GM19239 (cell line): Measurements from ENCODE around the gene NARS2.
"Not testable (repeated sequence)": the region's sequence is repeated elsewhere in the genome, so short reads cannot be mapped to it uniquely, and the experiment has no call there.

Source experiments
- DNase-seq: peaks from one replicate; pipeline ENCODE4 v3.0.0; 2011; ENCODE audit warnings: low spot score; ENCODE audit not compliant: insufficient read length
- FAIRE-seq: peaks from 2 replicates; lab custom pipeline; 2011; peaks lifted over from hg19 to GRCh38; lab: Jason Lieb, UNC

NARS2 gene

DNA sequence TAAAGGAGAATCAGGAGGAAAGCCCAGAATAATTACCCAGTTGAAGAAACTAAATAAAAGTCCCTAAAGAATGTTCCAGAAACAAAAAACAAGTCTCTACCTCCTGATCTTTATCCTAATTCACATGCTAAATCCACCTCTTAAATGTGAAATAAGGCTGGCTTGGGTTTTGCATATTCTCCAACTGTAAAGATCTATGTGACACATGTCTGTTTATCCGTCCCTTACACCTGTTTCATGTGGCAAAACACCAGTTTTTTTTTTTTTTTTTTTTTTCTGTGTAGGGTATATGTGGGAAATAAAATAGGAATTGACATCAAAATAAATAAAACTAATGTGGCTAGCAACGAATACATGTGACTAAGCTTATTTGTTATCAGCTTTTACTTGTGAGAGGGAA, 70.5 kb downstream of the NARS2 start:
- peak; percentile 40 for FAIRE-seq
- DNase-seq = no peak

DNA sequence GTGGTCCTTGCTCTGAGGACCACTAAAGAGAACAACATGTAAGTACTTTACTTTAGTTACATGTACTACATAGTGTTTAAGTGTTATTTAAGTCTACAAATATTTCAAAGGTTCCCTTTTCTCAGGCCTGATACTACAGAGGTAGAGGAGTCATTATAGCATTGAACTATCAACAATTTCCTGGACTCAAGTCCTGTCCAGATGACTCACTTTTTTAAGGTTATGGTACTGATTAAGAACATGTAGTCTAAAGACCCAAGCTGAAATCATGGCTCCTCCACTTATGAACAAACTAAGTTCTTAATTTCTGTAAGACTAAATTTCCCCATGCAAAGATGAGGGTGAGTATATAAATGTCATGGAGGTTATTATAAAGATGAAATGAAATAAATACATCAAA, 74.7 kb downstream of the NARS2 start:
- FAIRE-seq (peak; percentile 35), DNase-seq (no peak)

DNA sequence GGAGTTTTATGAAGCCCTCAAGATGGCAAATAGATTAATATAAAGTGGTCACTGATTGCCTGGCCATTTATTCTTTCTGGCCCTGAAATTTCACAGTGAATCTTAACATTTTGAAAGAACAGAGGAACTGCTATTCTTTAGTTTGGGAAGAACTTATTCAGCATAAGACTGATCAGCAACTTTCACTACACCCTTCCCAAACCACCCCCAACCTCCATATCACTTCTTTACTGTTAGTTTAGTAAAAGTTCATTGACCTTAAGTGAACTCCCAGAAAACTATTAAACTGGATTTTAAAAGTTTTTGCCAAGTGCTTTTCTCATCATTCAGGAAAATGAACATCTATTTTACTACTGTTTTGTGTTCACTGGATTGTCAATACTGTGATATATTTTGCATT, 77.4 kb downstream of the NARS2 start:
- DNase-seq = no peak
- no peak for FAIRE-seq

DNA sequence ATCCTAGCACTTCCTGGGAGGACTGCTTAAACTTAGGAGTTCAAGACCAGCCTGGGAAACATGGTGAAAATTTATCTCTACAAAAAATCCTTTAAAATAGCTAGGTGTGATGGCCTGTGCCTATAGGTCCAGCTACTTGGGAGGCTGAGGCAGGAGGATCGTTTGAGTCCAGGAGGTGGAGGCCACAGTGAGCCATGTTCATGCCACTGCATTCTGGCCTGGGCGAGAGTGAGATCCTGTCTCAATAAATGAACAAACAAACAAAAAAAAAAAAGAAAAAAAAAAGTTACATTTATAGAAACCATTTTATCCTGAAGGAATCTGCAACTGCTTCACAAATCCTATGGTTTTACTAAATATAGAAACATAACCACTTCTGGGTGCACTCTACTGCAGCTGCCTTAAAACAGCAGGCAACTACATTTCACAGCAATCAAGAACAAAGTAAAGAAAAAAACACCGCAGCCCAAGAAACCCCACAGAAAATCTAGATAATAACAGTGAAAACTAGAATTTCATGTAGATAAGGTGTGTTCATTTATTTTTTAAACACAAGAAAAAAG, 81.2 kb downstream of the NARS2 start:
- DNase-seq (no peak), FAIRE-seq (no peak)

DNA sequence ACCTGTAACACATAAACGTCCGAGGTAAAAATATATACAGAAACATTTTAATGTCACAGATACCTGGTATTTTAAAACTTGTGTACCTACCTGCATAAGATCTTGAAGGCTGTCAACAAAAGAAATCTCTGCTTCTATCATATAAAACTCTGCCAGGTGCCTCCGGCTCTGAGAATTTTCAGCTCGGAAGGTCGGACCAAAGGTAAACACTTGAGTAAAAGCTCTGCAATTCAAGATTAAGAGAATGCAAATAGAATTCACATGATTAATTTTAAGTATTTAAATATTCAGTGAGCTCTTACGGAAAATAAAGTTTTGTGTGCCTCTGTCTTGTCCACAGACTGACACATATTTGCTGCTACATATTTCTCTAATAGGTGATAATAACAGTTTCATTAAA, 81.7 kb downstream of the NARS2 start:
- FAIRE-seq (no peak), DNase-seq (no peak)

DNA sequence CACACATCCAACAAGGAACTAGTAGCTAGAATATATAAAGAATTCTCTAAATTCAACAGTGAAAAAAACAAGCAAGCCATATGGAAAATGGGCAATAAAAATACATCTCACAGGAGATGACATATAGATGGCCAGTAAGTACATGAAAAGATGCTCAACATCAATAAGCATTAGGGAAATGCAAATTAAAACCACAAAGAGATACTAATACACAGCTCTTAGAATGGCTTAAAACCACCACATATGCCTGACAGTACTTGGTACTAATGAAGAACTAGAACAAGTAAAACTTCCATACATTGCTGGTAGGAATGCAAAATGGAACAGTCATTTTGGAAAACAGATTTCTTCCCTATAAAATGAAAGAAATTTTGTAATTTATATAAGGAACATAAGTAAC, 85.5 kb downstream of the NARS2 start:
- DNase-seq (no peak), FAIRE-seq (no peak)

DNA sequence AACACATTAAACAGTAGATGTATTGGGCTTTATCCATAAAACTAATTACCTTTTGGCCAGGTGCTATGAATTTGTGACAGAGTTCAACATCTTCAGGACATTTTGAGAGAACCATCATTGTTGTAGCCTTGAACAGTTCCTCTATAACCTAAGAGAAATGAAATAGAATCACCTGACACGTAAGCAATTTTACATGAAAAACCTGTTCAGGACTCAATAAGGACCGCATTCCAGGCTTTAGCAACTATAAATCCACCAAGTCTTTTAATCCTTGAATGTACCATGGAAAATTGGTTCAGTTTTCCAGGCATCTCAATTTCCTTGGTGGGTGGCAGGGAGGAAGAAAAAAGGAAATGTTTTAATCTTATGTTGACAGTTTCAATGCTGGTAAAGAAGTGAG, 96.1 kb downstream of the NARS2 start:
- DNase-seq (no peak), FAIRE-seq (no peak)

DNA sequence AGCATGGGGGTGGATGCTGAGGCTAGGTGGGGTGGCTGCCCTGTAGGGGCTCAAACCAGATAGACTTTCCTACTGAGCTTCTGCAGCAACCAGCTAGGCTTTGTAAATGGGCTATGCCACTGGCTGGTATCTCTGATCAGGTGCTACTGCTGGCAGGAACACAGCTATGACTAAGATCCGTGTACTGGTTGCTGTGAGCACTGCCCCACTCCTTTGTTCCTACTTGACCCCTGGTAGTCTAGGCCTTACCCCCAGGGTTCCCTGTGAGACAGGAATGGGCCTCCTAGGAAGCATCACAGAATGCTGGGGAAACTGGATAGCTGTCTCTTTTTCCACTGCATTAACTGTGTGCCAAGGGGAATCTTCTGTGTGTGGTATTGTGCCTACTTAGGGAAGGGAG, 98.6 kb downstream of the NARS2 start:
- no peak for FAIRE-seq
- no peak for DNase-seq

DNA sequence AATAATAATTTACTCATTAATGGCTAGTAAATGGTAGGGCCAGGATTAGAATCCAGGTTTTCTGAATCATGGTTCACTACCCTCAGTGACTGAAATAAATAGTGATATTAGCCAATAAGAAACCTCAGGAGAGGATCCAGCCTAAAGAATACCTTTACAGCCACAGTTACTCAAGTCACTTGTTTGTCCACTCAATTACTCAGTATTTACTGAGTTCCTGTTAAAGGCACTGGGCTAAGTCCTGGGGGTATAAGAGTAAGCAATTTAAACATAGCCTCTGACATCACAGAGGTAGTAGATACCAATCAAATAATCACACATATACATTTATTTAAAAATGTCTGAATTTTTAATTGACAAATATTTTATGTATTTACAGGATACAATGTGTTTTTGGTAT, 100.2 kb downstream of the NARS2 start:
- no peak for FAIRE-seq
- no peak for DNase-seq

DNA sequence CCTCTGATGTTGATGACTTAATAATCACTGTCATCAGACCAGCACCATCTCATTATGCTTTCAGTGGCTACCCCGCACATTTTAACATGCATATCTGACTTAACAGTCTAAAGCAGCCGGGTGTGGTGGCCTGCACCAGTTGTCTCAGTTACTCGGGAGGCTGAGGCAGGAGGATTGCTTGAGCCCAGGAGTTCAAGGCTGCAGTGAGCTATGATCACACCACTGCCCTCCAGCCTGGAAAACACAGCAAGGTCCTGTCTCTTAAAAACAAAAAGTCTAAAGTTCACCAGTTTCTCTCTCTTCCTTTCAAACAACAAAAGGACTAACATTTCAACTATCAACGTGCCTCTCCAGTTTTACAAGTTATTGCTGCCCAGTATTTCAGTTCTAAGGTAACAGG, 101.8 kb downstream of the NARS2 start:
- no peak for DNase-seq
- FAIRE-seq = no peak

DNA sequence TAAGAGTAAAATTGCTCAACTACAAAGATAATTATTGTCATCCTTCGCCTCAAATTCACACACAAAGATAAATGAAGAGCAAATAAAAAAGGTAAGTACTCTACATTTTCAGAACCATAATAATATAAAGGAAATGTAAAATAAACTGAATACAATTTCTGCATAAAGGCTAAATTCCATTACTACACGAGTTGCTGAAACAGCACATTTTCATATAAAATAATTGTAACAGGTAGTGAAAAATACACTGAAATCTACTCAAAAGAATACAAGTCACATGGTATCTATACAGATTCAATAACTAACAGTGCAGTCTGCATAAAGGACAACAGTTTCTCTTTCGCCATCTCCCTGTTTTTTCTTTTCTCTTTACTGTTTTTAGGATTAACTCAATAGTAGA, 102.3 kb downstream of the NARS2 start:
- DNase-seq (no peak), FAIRE-seq (no peak)

DNA sequence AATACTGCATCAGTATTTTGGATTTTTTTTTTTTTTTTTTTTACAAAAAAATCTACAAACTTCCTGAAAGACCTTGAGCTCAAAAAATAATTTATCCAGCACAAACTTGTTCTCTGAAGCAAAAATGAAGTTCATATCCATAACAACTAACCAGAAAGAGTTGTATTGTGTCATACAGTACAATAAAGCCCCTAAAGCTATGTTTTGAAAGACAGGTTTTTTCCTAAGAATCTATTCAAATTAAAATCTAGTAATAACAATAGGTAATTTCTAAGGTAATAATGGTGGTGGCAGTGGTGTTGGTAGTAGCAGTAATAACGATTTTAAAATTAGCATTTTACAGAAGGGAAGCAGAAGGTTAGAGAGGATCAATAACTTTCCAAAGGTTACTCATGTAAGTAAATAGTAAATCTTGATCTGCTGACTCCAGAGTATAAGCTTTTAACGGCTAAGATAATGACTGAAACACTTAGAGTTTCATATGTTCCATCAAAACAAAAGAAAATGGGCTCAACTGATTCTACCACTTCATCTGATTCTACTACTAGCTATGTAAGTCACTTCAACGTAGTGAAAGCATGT, 103.7 kb downstream of the NARS2 start:
- FAIRE-seq (no peak), DNase-seq (no peak)

DNA sequence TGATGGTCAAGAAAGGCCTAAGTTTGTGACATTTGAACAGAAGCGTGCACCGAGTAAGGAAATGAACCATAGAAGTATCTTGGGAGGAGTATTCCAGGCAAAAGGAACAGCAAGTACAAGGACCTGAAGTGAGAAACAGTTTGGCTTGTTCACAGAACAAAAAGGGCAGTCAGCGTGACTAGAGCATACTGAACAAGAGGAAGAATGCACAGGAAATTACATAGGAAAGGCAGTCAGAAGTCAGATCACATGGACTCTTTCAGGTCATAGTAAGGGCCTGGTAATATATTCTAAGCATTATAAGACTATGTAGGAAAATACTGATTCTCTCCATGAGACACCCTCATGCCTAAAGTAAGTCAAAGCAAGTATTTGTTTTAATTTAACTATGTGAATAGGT, 104.8 kb downstream of the NARS2 start:
- peak; percentile 79 for FAIRE-seq
- no peak for DNase-seq

DNA sequence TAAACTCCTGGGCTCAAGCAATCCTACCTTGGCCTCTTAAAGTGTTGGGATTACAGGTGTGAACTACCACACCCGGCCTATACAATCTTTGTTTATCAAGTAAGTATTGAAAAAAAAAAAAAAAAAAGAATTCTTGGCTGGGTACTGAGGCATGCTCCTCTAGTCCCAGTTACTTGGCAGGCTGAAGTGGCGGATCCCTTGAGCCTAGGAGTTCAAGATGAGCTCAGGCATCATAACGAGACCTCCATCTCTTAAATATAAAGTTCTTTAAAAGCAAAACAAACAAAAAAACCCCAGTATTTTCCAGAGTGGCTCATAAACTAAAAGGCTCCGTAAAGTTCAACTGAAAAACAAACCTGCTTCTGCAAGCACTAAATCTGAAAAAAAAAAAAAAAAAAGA, 106.7 kb downstream of the NARS2 start:
- DNase-seq (no peak), FAIRE-seq (no peak)

DNA sequence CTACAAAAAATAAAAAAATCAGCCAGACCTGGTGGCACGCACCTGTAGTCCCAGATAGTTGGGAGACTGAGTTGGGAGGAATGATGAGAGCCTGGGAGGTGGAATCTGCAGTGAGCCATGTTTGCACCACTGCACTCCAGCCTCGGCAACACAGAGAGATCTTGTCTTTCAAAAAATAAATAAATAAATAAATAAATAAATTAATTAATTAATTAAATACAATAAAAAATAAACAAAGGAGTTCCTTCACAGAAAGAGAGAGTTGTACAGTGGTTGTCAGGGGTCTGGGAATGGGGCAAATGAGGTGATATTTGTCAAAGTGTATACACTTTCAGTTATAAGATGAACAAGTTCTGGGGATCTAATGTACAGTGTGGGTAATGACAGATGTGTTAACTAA, 107.3 kb downstream of the NARS2 start:
- DNase-seq (no peak), FAIRE-seq (no peak)

DNA sequence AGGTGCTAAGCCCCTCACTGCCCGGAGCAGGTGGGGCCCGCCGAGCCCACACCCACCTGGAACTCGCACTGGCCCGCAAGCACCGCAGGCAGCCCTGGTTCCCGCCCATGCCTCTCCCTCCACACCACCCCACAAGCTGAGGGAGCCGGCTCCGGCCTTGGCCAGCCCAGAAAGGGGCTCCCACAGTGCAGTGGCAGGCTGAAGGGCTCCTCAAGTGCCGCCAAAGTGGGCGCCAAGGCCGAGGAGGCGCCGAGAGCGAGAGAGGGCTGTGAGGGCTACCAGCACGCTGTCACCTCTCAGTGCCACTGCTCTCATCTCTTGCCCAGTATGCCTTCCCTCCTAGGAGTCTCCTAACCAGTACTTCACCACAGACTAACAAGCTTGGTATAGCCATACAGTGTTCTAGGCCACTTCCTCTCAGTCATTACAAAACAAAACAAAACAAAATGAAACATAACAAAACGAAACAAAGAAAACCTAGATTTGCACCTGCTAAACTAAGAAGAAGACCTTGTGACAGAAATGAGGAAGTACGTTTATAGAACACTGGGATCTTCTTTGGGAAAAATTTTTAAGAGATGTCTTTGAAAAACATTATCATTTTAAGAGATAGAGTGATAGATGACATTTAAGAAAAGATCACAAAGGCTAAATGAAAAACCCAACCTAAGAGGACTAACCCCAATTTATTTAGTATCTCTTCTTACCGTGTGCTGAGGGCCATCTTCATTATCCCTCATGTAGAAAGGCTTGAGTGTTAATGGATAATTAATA, 109.3 kb downstream of the NARS2 start:
- FAIRE-seq (peak; percentile 96), DNase-seq (peak; percentile 58)

DNA sequence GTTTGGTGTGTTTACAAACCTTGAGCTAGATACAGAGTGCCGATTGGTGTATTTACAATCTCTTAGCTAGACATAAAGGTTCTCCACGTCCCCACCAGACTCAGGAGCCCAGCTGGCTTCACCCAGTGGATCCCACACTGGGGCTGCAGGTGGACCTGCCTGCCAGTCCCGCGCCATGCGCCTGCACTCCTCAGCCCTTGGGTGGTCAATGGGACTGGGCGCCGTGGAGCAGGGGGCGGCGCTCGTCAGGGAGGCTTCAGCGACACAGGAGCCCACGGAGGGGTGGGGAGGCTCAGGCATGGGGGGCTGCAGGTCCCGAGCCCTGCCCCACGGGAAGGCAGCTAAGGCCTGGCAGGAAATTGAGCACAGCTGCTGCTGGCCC, 109.9 kb downstream of the NARS2 start:
- FAIRE-seq, DNase-seq: not testable (repeated sequence)

DNA sequence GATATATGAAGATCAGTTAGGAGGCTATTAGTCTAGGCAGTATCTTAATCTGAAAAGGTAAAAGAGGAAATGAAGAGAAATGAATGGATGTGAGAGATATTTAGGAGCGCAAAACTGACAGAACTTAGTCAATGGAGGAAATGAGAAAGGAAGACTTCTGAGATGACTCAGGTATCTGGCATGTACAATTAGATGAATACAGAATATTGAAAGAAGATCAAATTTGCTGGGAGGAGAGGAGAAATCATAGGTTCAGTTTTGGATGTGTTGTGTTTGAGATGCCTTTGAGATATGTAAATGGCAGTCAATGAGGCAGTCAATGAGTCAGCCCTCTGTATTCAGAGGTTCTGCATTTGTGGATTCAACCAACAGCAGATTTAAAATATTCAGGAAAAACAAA, 114.2 kb downstream of the NARS2 start:
- FAIRE-seq (peak; percentile 66), DNase-seq (no peak)

DNA sequence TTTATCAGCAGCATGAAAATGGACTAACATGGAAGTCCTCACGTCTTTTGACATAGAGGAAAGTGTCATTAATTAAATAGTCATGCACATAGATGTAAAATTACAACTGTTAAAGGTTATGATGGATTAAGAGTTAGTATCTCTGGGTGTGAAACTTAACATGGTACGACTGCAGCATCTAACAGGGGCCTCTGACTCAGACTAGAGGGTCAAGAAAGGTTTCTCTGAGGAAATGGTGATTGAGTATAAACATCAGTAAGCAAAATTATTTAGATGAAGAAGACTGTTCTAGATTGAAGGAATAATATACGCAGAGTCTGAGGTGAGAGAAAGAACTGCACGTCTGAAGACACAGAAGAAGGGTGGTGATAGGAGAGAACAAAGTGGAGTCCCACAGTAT, 114.9 kb downstream of the NARS2 start:
- no peak for FAIRE-seq

DNA sequence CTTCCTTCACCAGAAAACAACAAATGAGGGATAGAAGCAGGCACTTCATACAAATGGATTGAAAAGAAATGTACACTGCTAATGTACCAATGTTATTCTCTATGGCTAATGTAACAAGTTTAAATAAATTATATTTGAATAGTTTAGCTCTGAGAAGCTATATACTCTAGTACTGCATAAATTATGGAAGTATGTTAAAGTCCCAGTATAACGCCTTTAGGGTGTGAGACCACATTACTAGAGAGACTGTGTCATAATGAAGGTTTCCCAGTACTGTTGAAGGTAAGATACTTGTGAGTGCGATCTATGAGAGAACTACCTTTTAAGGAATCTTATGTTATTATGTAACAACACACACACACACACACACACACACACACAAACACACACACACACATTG, 117.2 kb downstream of the NARS2 start:
- DNase-seq = no peak
- no peak for FAIRE-seq

More for the DNA sequence above, 114.9 kb downstream of the NARS2 start:
- no peak for DNase-seq

DNA sequence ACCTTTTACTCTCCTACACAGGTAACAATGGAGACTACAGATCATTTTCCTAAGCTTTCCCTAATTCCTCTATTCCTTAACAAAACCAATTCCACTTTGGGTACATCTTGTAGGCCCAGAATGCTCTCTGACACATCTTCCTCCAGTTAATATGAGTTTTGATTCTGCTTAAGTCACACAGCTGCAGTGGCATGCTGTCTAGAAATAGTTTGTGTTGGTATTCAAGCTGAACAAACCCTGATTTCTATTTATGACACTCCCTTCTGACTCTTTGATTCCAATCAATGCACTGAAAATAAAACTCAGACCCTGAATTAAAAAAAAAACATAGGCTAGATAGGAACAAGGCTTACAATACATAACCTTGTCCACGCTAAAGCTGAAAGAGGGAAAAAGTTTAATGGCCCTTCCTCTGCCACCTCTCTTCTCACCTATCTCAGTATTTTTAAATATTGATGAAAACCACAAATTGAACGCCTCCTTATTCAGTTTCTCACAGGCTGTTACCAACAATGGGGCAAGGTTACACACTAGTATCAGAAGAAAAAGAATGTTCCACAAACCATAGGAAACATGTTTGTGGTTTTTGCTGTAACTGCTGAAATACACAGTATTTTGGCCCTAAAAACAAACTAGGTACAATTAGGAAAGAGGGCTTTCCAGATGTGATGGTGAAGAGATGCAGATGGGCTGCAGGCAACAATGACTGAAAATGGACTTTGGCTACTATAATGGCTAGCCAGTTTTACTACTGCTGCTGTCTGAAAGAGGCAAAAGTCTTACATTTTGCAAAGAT, 121.3 kb downstream of the NARS2 start:
- FAIRE-seq (peak; percentile 79), DNase-seq (no peak)
